ENCODE results near the gene ATOH1. TPM values are rescaled to one million over a fixed set of nuclear protein-coding genes. Genes with fewer than 3 reads are reported as not detected.

ATOH1 gene
- total RNA-seq, 1 donor: not detected

GRCh38 chr4:93843772-93844171 lies 15.2 kb downstream of the ATOH1 start:
- Histone ChIP-seq H4K20me1 (ENCODE audit: insufficient read depth, low read length) (no peaks in the 10 kb centered on the region), H3K4me1 (ENCODE audit: insufficient read depth, low read length) (no peaks in the 10 kb centered on the region), H3K4me3 (ENCODE audit: insufficient read depth, low read length) (no peak overlapping the region), H3K27me3 (ENCODE audit: insufficient read depth, low read length) (no peaks in the 10 kb centered on the region), H3K9me3 (ENCODE audit: low read depth, low read length) (no peaks in the 10 kb centered on the region), H3K36me3 (ENCODE audit: insufficient read depth, low read length) (no peaks in the 10 kb centered on the region), H2AFZ (ENCODE audit: low read length) (no peak overlapping the region), H3K79me2 (ENCODE audit: insufficient read depth, low read length) (no peaks in the 10 kb centered on the region), H3K4me2 (ENCODE audit: insufficient read depth, low read length) (no peak overlapping the region), H3K27ac (ENCODE audit: low read depth, low read length) (no peak overlapping the region)
- no peak for TF ChIP-seq CTCF (IDR thresholded peaks at IDR 0.05; ENCODE audit: extremely low read depth, low read depth, low read length)
- no peak for DNase-seq (ENCODE audit: insufficient read length, low spot score, missing footprints)

- Histone ChIP-seq H3K4me1 (ENCODE audit: insufficient read depth, low read length) (no peaks in the 10 kb centered on the region), H3K36me3 (ENCODE audit: insufficient read depth, low read length) (no peaks in the 10 kb centered on the region), H2AFZ (ENCODE audit: low read length) (no peak overlapping the region), H4K20me1 (ENCODE audit: insufficient read depth, low read length) (no peaks in the 10 kb centered on the region), H3K4me2 (ENCODE audit: insufficient read depth, low read length) (no peak overlapping the region), H3K79me2 (ENCODE audit: insufficient read depth, low read length) (no peaks in the 10 kb centered on the region), H3K4me3 (ENCODE audit: insufficient read depth, low read length) (no peak overlapping the region), H3K9me3 (ENCODE audit: low read depth, low read length) (no peaks in the 10 kb centered on the region), H3K27ac (ENCODE audit: low read depth, low read length) (no peak overlapping the region), H3K27me3 (ENCODE audit: insufficient read depth, low read length) (no peaks in the 10 kb centered on the region)
- no peak for DNase-seq (ENCODE audit: insufficient read length, low spot score, missing footprints)
- TF ChIP-seq CTCF (IDR thresholded peaks at IDR 0.05; ENCODE audit: extremely low read depth, low read depth, low read length): no peak
These were observed 24.1 kb downstream of the ATOH1 start for GRCh38 chr4:93852680-93853079.

DNA sequence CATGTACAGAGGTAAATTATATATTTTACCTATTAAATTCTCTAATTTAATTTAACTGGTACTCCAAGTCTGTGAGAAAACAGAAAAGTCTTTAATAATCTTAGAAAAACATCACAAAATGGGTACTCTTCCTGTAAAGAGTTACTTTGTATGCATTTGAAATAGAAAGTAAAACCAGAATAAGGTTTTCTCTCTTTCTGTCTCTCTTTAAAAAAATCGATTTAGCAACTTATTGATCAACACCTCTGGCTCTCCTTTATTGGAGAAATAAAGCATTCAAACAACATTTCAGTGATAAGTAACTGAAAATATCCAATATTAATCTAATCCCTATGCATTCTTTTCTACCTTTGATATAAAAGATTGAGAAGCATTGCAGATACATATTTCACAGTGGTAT lies 27.4 kb downstream of the ATOH1 start:
- no peak for TF ChIP-seq CTCF (IDR thresholded peaks at IDR 0.05; ENCODE audit: extremely low read depth, low read depth, low read length)
- no peaks in the 10 kb centered on the region for H3K27me3 ChIP-seq (ENCODE audit: insufficient read depth, low read length)

DNA sequence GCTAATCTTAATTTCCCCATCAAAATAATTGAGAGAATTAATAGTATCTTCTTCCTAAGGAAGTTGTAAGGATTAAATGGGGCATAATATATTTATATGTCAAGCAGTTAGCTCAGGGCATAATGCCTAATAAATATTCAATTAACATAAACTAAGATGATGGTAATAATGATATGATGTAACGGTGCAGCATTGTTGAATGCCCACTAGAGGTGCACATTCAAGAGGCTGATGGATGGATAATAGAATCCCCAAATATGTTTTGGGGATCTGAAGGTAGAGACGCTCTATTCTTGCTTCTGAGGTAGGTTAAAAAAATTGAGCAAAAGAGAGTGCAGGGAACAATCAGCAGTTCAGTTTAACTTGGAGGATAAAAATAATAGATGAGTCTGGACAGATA lies 37.1 kb downstream of the ATOH1 start:
- no peak overlapping the region for H2AFZ ChIP-seq (ENCODE audit: low read length)
- TF ChIP-seq CTCF (IDR thresholded peaks at IDR 0.05; ENCODE audit: extremely low read depth, low read depth, low read length): no peak
- no peaks in the 10 kb centered on the region for H3K27me3 ChIP-seq (ENCODE audit: insufficient read depth, low read length)
- no peak overlapping the region for H3K27ac ChIP-seq (ENCODE audit: low read depth, low read length)
- H3K4me2 ChIP-seq (ENCODE audit: insufficient read depth, low read length): no peak overlapping the region
- no peaks in the 10 kb centered on the region for H3K9me3 ChIP-seq (ENCODE audit: low read depth, low read length)
- no peak for DNase-seq (ENCODE audit: insufficient read length, low spot score, missing footprints)
- no peaks in the 10 kb centered on the region for H3K79me2 ChIP-seq (ENCODE audit: insufficient read depth, low read length)
- no peaks in the 10 kb centered on the region for H4K20me1 ChIP-seq (ENCODE audit: insufficient read depth, low read length)
- no peaks in the 10 kb centered on the region for H3K4me1 ChIP-seq (ENCODE audit: insufficient read depth, low read length)
- no peak overlapping the region for H3K4me3 ChIP-seq (ENCODE audit: insufficient read depth, low read length)
- H3K36me3 ChIP-seq (ENCODE audit: insufficient read depth, low read length): no peaks in the 10 kb centered on the region

More for the DNA sequence above, 27.4 kb downstream of the ATOH1 start:
- H3K4me1 ChIP-seq (ENCODE audit: insufficient read depth, low read length): no peaks in the 10 kb centered on the region
- H3K4me2 ChIP-seq (ENCODE audit: insufficient read depth, low read length): no peak overlapping the region
- H3K27ac ChIP-seq (ENCODE audit: low read depth, low read length): no peak overlapping the region
- no peak overlapping the region for H2AFZ ChIP-seq (ENCODE audit: low read length)
- no peaks in the 10 kb centered on the region for H3K79me2 ChIP-seq (ENCODE audit: insufficient read depth, low read length)
- no peaks in the 10 kb centered on the region for H3K36me3 ChIP-seq (ENCODE audit: insufficient read depth, low read length)
- DNase-seq (ENCODE audit: insufficient read length, low spot score, missing footprints): no peak
- H3K9me3 ChIP-seq (ENCODE audit: low read depth, low read length): no peaks in the 10 kb centered on the region
- no peak overlapping the region for H3K4me3 ChIP-seq (ENCODE audit: insufficient read depth, low read length)
- H4K20me1 ChIP-seq (ENCODE audit: insufficient read depth, low read length): no peaks in the 10 kb centered on the region

Data from osteoblast (primary cell).